Stimulated activated effector memory CD8-positive, alpha-beta T cell treated with anti-CD3 and anti-CD28 coated beads, Interleukin-12 subunit alpha, Interleukin-12 subunit beta, amount 100 ng/mL, for 72 hours (primary cell): Measurements from ENCODE around the gene ADAMTS2.
"Not testable (repeated sequence)": the region's sequence is repeated elsewhere in the genome, so short reads cannot be mapped to it uniquely, and the experiment has no call there.

Experiments
- ATAC-seq: fragments of 150-1000 bp; cut with Tn5 transposase; 2 replicates; pipeline ENCODE4 v1.10.0; 2021
- DNase-seq, 2 donors: peaks; one replicate each; pipeline ENCODE4 v3.0.0; 2021 to 2022; ENCODE audit warnings: low spot score in 2 of 2
- H3K27ac Mint-ChIP-seq: one replicate; pipeline ENCODE4 v1.8.0; 2022; ENCODE audit warnings: mild to moderate bottlenecking, mixed read lengths
- H3K36me3 Mint-ChIP-seq: one replicate; pipeline ENCODE4 v1.8.0; 2022; ENCODE audit warnings: mild to moderate bottlenecking, mixed read lengths
- H3K4me1 Mint-ChIP-seq: one replicate; pipeline ENCODE4 v1.8.0; 2022; ENCODE audit warnings: mixed read lengths
- H3K4me3 Mint-ChIP-seq: one replicate; pipeline ENCODE4 v1.8.0; 2022; ENCODE audit warnings: mild to moderate bottlenecking, mixed read lengths
- H3K9me3 Mint-ChIP-seq: one replicate; pipeline ENCODE4 v1.8.0; 2022; ENCODE audit warnings: mixed read lengths

Gene ADAMTS2

GRCh38 chr5:179292681-179293635, 52.3 kb downstream of the ADAMTS2 start:
- Mint-ChIP-seq H3K4me3 (no peak overlapping the region), H3K36me3 (no peaks in the 10 kb centered on the region), H3K9me3 (no peaks in the 10 kb centered on the region), H3K27ac (no peak overlapping the region), H3K4me1 (no peaks in the 10 kb centered on the region)
- no peak for DNase-seq
- no peak for ATAC-seq

- no peak for ATAC-seq
- Mint-ChIP-seq H3K9me3 (no peaks in the 10 kb centered on the region), H3K27ac (no peak overlapping the region), H3K4me1 (no peaks in the 10 kb centered on the region), H3K36me3 (no peaks in the 10 kb centered on the region), H3K4me3 (no peak overlapping the region)
- DNase-seq = no peak
Observed at GRCh38 chr5:179292202-179292601, 53.1 kb downstream of the ADAMTS2 start.

DNA sequence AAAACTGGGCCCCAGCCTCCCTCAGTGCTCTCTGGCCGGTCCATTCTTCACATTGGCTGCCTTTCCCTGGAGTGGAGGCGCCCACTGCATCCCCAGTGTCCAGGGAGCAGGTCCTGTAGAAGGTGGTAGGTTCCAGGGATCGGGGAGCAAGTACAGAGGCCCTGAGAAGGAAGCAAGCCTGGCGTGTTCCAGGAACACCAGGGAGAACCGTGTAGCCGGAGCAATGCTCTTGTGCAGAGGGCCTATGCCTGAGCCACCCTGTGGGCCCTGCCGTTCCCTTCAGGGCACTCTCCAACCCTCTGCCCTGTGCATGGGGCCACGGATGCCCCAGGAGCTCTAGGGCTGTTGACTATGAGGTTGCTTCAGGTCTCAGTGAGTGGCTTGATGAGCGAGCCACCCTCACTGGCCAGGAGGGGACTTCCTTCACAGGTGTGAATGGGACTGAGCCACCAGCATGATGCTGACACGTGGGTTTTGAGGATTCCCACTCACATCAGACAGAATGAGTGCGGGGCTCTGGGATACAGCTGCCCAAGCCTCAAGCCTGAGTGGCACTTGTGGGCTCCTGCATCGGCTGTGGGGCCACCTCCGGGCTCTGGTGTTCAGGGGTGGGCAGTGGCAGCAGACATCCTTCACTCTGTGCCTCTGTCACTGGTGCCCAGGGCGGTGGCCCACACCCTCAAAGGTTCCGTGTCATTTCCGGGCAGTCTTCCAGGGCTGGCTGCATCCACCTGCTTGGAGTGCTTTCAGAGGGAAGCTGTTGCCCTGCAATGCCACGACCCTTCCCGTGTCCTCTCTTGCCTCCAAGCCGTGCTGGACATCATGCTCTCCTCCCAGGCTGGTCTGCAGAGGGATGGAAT, 54.4 kb downstream of the ADAMTS2 start:
- Mint-ChIP-seq H3K36me3 (no peaks in the 10 kb centered on the region), H3K9me3 (no peaks in the 10 kb centered on the region), H3K27ac (no peak overlapping the region), H3K4me1 (no peaks in the 10 kb centered on the region), H3K4me3 (no peak overlapping the region)
- no peak for DNase-seq
- no peak for ATAC-seq

GRCh38 chr5:179289756-179290385, 55.4 kb downstream of the ADAMTS2 start:
- Mint-ChIP-seq H3K9me3 (no peaks in the 10 kb centered on the region), H3K36me3 (no peaks in the 10 kb centered on the region), H3K4me1 (no peaks in the 10 kb centered on the region), H3K4me3 (no peak overlapping the region), H3K27ac (no peak overlapping the region)
- DNase-seq (no peak), ATAC-seq (no peak)

DNA sequence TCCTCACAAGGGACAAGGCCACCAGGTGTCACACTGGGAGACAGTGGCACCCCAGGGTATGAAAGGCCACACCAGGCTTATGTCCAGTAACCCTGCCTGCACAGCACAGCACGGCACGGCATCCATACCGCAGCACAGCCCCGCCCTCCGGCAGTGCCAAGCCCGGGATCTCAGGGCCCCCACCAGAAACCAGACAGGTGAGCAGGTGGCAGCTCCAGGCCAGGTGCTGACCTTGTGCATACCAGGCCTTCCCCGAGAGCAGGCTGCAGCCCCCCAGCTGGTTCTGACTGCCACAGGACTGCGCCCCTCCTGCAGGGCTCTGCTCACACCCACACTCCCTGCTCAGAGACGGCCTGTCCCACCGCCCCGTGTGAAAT, 56.5 kb downstream of the ADAMTS2 start:
- Mint-ChIP-seq H3K36me3 (no peaks in the 10 kb centered on the region), H3K4me3 (no peak overlapping the region), H3K9me3 (no peaks in the 10 kb centered on the region), H3K4me1 (no peaks in the 10 kb centered on the region), H3K27ac (no peak overlapping the region)
- DNase-seq = no peak
- ATAC-seq = no peak

DNA sequence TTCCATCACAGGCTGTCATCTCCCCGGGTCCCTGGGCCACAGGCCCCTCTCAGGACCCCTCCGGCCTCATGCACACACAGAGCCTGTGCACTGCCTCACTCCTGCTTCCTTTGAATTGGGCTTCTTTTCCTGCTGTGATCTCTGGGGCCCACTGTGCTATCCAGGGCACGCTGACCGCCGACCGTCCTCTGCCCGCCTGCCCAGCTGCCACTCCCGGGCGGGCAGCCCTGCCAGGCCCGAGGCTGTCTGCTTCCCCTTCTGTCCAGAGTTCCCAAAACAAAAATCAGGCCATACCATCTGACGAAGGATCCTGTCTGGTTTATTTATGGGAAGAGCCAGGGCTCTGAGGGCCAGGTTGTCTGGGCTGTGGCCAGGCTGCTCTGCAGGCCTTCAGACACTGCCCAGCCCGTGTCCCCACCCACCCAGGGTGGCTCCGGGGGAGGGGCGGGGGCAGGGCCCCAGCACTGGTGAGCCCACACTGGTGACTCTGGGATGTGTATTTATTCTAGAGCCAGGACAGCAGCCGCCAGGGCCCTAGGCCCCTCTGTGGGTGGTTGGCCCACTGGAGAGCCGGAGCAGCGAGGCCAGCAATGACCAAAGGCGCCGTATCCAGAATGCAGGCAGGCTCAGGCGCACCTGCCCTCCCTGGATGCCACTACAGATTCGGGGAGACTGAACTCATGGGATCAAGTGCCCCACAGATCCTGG, 57.0 kb downstream of the ADAMTS2 start:
- no peaks in the 10 kb centered on the region for H3K4me1 Mint-ChIP-seq
- H3K36me3 Mint-ChIP-seq = no peaks in the 10 kb centered on the region
- no peaks in the 10 kb centered on the region for H3K9me3 Mint-ChIP-seq
- no peak overlapping the region for H3K27ac Mint-ChIP-seq
- DNase-seq (no peak), ATAC-seq (no peak)
- H3K4me3 Mint-ChIP-seq = no peak overlapping the region

DNA sequence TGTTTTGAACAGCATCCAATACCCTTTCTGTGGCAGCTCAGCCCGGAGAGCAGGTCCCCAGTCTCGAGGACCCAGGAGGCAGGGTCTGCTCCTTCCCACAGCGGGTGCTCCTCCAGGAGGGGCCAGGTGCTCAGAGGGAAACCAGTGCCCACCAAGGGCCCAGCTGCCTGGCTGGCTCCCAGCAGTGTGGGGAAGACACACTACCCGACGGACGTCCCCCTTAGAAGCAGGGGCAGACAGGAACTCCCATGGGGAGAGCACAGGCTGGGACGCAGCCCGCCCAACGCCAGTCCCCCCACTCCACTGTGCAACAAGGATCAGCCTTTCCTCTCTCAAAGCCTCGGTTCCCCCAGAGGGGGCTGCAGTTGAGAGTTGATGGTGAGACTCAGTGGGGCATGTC, 57.6 kb downstream of the ADAMTS2 start:
- Mint-ChIP-seq H3K27ac (no peak overlapping the region), H3K9me3 (no peaks in the 10 kb centered on the region), H3K4me3 (no peak overlapping the region), H3K36me3 (no peaks in the 10 kb centered on the region), H3K4me1 (no peaks in the 10 kb centered on the region)
- peak; percentile 19 for ATAC-seq
- no peak for DNase-seq

- DNase-seq = no peak
- Mint-ChIP-seq H3K4me1 (no peaks in the 10 kb centered on the region), H3K27ac (no peak overlapping the region), H3K4me3 (no peak overlapping the region), H3K9me3 (no peaks in the 10 kb centered on the region), H3K36me3 (no peaks in the 10 kb centered on the region)
- peak; percentile 8 for ATAC-seq
Observed at GRCh38 chr5:179287071-179287470, 58.2 kb downstream of the ADAMTS2 start.

- H3K27ac Mint-ChIP-seq, H3K36me3 Mint-ChIP-seq, DNase-seq, ATAC-seq, H3K9me3 Mint-ChIP-seq, H3K4me1 Mint-ChIP-seq, H3K4me3 Mint-ChIP-seq: not testable (repeated sequence)
Observed at GRCh38 chr5:179285776-179286162, 59.5 kb downstream of the ADAMTS2 start.

GRCh38 chr5:179284751-179285631, 60.3 kb downstream of the ADAMTS2 start:
- no peak overlapping the region for H3K27ac Mint-ChIP-seq
- no peaks in the 10 kb centered on the region for H3K4me1 Mint-ChIP-seq
- no peaks in the 10 kb centered on the region for H3K36me3 Mint-ChIP-seq
- DNase-seq = no peak
- no peak for ATAC-seq
- no peaks in the 10 kb centered on the region for H3K9me3 Mint-ChIP-seq
- no peak overlapping the region for H3K4me3 Mint-ChIP-seq

GRCh38 chr5:179283908-179284307, 61.4 kb downstream of the ADAMTS2 start:
- H3K27ac Mint-ChIP-seq, H3K9me3 Mint-ChIP-seq, DNase-seq, H3K4me1 Mint-ChIP-seq, ATAC-seq, H3K36me3 Mint-ChIP-seq, H3K4me3 Mint-ChIP-seq: not testable (repeated sequence)

DNA sequence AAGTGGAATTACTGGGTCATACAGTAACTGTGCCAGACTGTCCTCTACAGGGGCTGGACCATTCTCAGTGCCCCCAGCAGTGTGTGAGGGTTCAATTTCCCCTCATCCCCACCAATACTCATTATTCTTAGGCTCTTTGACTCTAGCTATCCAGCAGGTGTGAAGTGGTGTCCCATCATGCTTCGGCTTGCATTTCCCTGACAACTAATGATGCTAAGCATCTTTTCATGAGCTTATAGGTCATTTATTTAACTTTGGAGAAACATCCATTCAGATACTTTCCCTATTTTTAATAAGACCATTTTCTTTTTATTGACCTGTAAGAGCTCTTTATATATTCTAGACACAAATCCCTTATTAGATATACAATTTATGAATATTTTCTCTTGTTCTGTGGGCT, 63.6 kb downstream of the ADAMTS2 start:
- DNase-seq = no peak
- no peak for ATAC-seq
- Mint-ChIP-seq H3K4me1 (no peaks in the 10 kb centered on the region), H3K27ac (no peak overlapping the region), H3K9me3 (no peaks in the 10 kb centered on the region), H3K36me3 (no peaks in the 10 kb centered on the region), H3K4me3 (no peak overlapping the region)

GRCh38 chr5:179280095-179280490, 65.2 kb downstream of the ADAMTS2 start:
- Mint-ChIP-seq H3K36me3 (no peaks in the 10 kb centered on the region), H3K27ac (no peak overlapping the region), H3K9me3 (no peaks in the 10 kb centered on the region), H3K4me3 (no peak overlapping the region), H3K4me1 (no peaks in the 10 kb centered on the region)
- DNase-seq (no peak), ATAC-seq (no peak)

- no peaks in the 10 kb centered on the region for H3K4me1 Mint-ChIP-seq
- DNase-seq = no peak
- H3K27ac Mint-ChIP-seq = no peak overlapping the region
- H3K4me3 Mint-ChIP-seq = no peak overlapping the region
- ATAC-seq = peak; percentile 23
- H3K36me3 Mint-ChIP-seq = no peaks in the 10 kb centered on the region
- no peaks in the 10 kb centered on the region for H3K9me3 Mint-ChIP-seq
Observed at GRCh38 chr5:179279347-179280094, 65.7 kb downstream of the ADAMTS2 start.
